K562 (cell line): ENCODE results near the gene DPY19L3. TPM values are rescaled to one million over a fixed set of nuclear protein-coding genes. Genes with fewer than 3 reads are reported as not detected.

Experiments
- BCOR ChIP-seq: fragments of 450-650 bp; IDR thresholded peaks from 2 replicates; pipeline ENCODE4 v1.6.1; 2016
- CHD1 ChIP-seq: fragments of 200-600 bp; sonication (generic); IDR thresholded peaks from one replicate; pipeline ENCODE4 v1.6.1; 2012; ENCODE audit warnings: mild to moderate bottlenecking, moderate library complexity, low read length, inconsistent platforms
- FOXK2 ChIP-seq, 2 experiments: fragments of 450-650 bp; IDR thresholded peaks in 1 of 2; conservative IDR thresholded peaks in 1 of 2; 2 replicates each; pipeline ENCODE4 v1.6.1; 2016; ENCODE audit warnings: low read depth in 2 of 2, mild to moderate bottlenecking in 1 of 2
- KDM5B ChIP-seq: fragments of 200-600 bp; sonication (generic); IDR thresholded peaks from 2 replicates; pipeline ENCODE4 v1.6.1; 2012; ENCODE audit warnings: low read depth, mild to moderate bottlenecking, moderate library complexity, low read length, control low read depth, inconsistent platforms; ENCODE audit not compliant: insufficient replicate concordance
- PREB ChIP-seq: sonication (generic); formaldehyde crosslinking; IDR thresholded peaks from 2 replicates; pipeline ENCODE4 v1.8.1; 2023; ENCODE audit warnings: mild to moderate bottlenecking, missing genetic modification reagents
- REST ChIP-seq, 2 experiments: fragments of 450-650 bp; formaldehyde crosslinking in 1 of 2; IDR thresholded peaks; 2 replicates each; pipeline versions ENCODE4 v1.4.0 to v1.6.1; 2014 to 2020; ENCODE audit warnings: mild to moderate bottlenecking in 2 of 2, borderline replicate concordance in 1 of 2, low read depth in 1 of 2
- SRSF1 ChIP-seq: fragments of 200-400 bp; formaldehyde crosslinking; IDR thresholded peaks from 2 replicates; pipeline ENCODE4 v1.6.1; 2017; ENCODE audit warnings: mild to moderate bottlenecking, low read depth, low read length, moderate library complexity
- ZEB2 ChIP-seq: fragments of 450-650 bp; IDR thresholded peaks from 2 replicates; pipeline ENCODE4 v1.6.1; 2016
- ZNF12 ChIP-seq: sonication (generic); formaldehyde crosslinking; IDR thresholded peaks from 2 replicates; pipeline ENCODE4 v1.4.0; 2020; ENCODE audit warnings: mild to moderate bottlenecking, missing genetic modification reagents
- ZNF121 ChIP-seq: sonication (generic); formaldehyde crosslinking; conservative IDR thresholded peaks from 2 replicates; pipeline ENCODE4 v1.8.0; 2022; ENCODE audit warnings: missing genetic modification reagents
- ZNF263 ChIP-seq: sonication (generic); formaldehyde crosslinking; IDR thresholded peaks from 2 replicates; pipeline ENCODE4 v1.8.0; 2022; ENCODE audit warnings: mild to moderate bottlenecking, missing genetic modification reagents, borderline replicate concordance
- ZNF354B ChIP-seq: fragments of 250-450 bp; sonication (Bioruptor Pico); IDR thresholded peaks from 2 replicates; pipeline ENCODE4 v1.4.0; 2020
- polyA plus RNA-seq, 8 experiments: library from polyadenylated mRNA; depleted of rRNA in 4 of 8; stranded (reverse) in 5 of 8; unstranded in 3 of 8; fragments of >200 nt; fragmentation: Nextera tagmentation in 2 of 8; fragmentation: Illumina TruSeq in 1 of 8; extraction: Ambion mirVana in 2 of 8; extraction: Trizol in 1 of 8; gene quantifications; 2 replicates each; pipeline versions ENCODE4 v1.2.1 to v1.2.3, GENCODE V29; 2011 to 2014; ENCODE audit warnings: inconsistent platforms in 1 of 8, missing spikeins in 1 of 8
- total RNA-seq, 7 experiments: library from RNA; depleted of rRNA in 6 of 7; stranded (reverse); fragments of >200 nt in 6 of 7; fragmentation: Illumina TruSeq in 2 of 7; extraction: Trizol in 2 of 7; gene quantifications; 2 replicates each; pipeline versions ENCODE4 v1.2.1 to v1.2.3, GENCODE V29; 2011 to 2021; ENCODE audit warnings: low replicate concordance in 1 of 7

The DPY19L3 gene
- total and polyA plus RNA-seq, 9 of the 15 experiments (the other 6 are each of a cell fraction or from before 2014, with no cell fraction given): 4.7 to 39.2 (median 22.0) TPM

- peak; percentile 7; the same call in 1 of the 2 replicates for TF ChIP-seq REST (IDR thresholded peaks at IDR 0.05; ENCODE audit: borderline replicate concordance)
- TF ChIP-seq REST (CRISPR knock-in tag; IDR thresholded peaks at IDR 0.05; ENCODE audit: low read depth): no peak
- TF ChIP-seq ZNF354B (CRISPR knock-in tag): no peak
- peak; percentile 48 for TF ChIP-seq CHD1
- TF ChIP-seq PREB: 0 out of 2 replicates have a peak, but pooled peaks have one; percentile 37
- TF ChIP-seq ZNF12: 0 out of 2 replicates have a peak, but pooled peaks have one; percentile 19
- 0 out of 4 replicates have a peak, but pooled peaks of 1 of the 2 experiments have one; percentile 15 for TF ChIP-seq FOXK2 (conservative IDR thresholded peaks at IDR 0.05 in 1 of 2, IDR thresholded peaks at IDR 0.05 in 1 of 2; ENCODE audit: low read depth in 2 of 2)
- 0 out of 2 replicates have a peak, but pooled peaks have one; percentile 10 for TF ChIP-seq BCOR
- peak; percentile 52 for TF ChIP-seq ZEB2
- peak; percentile 79 for TF ChIP-seq ZNF121 (CRISPR knock-in tag)
- peak; percentile 14 for TF ChIP-seq KDM5B
- TF ChIP-seq SRSF1: no peak
- peak; percentile 52; the same call in 1 of the 2 replicates for TF ChIP-seq ZNF263 (CRISPR knock-in tag)
Observed at GRCh38 chr19:32406161-32407003, 812 bp downstream of the DPY19L3 start (continued).
